HG02588 (cell line): Measurements from ENCODE around the gene LMBRD2.

Experiments used
- ATAC-seq: cut with Tn5 transposase; IDR thresholded peaks from one replicate; pipeline ENCODE4 v1.9.1; 2021; ENCODE audit warnings: mild to moderate bottlenecking, moderate library complexity; ENCODE audit not compliant: unreplicated experiment

Gene LMBRD2

GRCh38 chr5:36111238-36111637 is 40.4 kb downstream of the LMBRD2 start:
- ATAC-seq, result no peak

GRCh38 chr5:36108758-36109460 is 42.8 kb downstream of the LMBRD2 start:
- ATAC-seq, result no peak

GRCh38 chr5:36105819-36106218 is 45.9 kb downstream of the LMBRD2 start:
- no peak for ATAC-seq

- ATAC-seq, result no peak
Observed at GRCh38 chr5:36099748-36100147, 51.9 kb downstream of the LMBRD2 start.

GRCh38 chr5:36096486-36096885 is 55.2 kb downstream of the LMBRD2 start:
- ATAC-seq, result no peak

GRCh38 chr5:36089989-36090388 is 61.7 kb downstream of the LMBRD2 start:
- peak; percentile 68 for ATAC-seq

GRCh38 chr5:36079200-36079781 is 72.4 kb downstream of the LMBRD2 start:
- peak; percentile 89 for ATAC-seq

GRCh38 chr5:36078430-36078829 is 73.3 kb downstream of the LMBRD2 start:
- ATAC-seq, result no peak

GRCh38 chr5:36073595-36074216 is 78.0 kb downstream of the LMBRD2 start:
- ATAC-seq, result peak; percentile 75

- ATAC-seq, result peak; percentile 73
Observed at GRCh38 chr5:36070687-36071571, 80.8 kb downstream of the LMBRD2 start.

GRCh38 chr5:36068751-36069281 is 82.9 kb downstream of the LMBRD2 start:
- no peak for ATAC-seq

GRCh38 chr5:36066540-36067210 is 85.0 kb downstream of the LMBRD2 start, which contains the start of gene UGT3A2:
UGT3A2 (minus strand) TSS chr5:36066882; CDS start chr5:36066789, 93 bp downstream.
- no peak for ATAC-seq

- no peak for ATAC-seq
Observed at GRCh38 chr5:36066001-36066539, 85.6 kb downstream of the LMBRD2 start.

GRCh38 chr5:36060420-36060887 is 91.2 kb downstream of the LMBRD2 start:
- no peak for ATAC-seq

GRCh38 chr5:36059571-36060419 is 91.9 kb downstream of the LMBRD2 start:
- ATAC-seq, result no peak

- no peak for ATAC-seq
Observed at GRCh38 chr5:36058776-36059175, 92.9 kb downstream of the LMBRD2 start.

GRCh38 chr5:36057386-36057785 is 94.3 kb downstream of the LMBRD2 start:
- ATAC-seq, result no peak

GRCh38 chr5:36056422-36056821 is 95.3 kb downstream of the LMBRD2 start:
- ATAC-seq, result no peak

GRCh38 chr5:36055984-36056383 is 95.7 kb downstream of the LMBRD2 start:
- ATAC-seq, result no peak
